ENCODE results near the gene CPN2. TPM values are rescaled to one million over a fixed set of nuclear protein-coding genes. Genes with fewer than 3 reads are reported as not detected.

The CPN2 gene
- total and polyA plus RNA-seq, 2 of the 13 experiments (the other 11 are each of a cell fraction or from before 2014, with no cell fraction given) = 26.7 to 27.7 TPM

GRCh38 chr3:194308601-194309449, 42.3 kb downstream of the CPN2 start (continued):
- TF ChIP-seq LBX2 (CRISPR knock-in tag; IDR thresholded peaks at IDR 0.05; ENCODE audit: borderline replicate concordance) = no peak
- TF ChIP-seq, protein P1, sequence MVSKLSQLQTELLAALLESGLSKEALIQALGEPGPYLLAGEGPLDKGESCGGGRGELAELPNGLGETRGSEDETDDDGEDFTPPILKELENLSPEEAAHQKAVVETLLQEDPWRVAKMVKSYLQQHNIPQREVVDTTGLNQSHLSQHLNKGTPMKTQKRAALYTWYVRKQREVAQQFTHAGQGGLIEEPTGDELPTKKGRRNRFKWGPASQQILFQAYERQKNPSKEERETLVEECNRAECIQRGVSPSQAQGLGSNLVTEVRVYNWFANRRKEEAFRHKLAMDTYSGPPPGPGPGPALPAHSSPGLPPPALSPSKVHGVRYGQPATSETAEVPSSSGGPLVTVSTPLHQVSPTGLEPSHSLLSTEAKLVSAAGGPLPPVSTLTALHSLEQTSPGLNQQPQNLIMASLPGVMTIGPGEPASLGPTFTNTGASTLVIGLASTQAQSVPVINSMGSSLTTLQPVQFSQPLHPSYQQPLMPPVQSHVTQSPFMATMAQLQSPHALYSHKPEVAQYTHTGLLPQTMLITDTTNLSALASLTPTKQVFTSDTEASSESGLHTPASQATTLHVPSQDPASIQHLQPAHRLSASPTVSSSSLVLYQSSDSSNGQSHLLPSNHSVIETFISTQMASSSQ (IDR thresholded peaks at IDR 0.05; ENCODE audit: low read depth) = no peak
- TF ChIP-seq, protein P1 (CRISPR knock-in tag; IDR thresholded peaks at IDR 0.05; ENCODE audit: borderline replicate concordance) = no peak
- TF ChIP-seq NR3C1 (CRISPR knock-in tag; IDR thresholded peaks at IDR 0.05) = no peak
- TF ChIP-seq DRAP1 (CRISPR knock-in tag; IDR thresholded peaks at IDR 0.05) = no peak
- no peak for TF ChIP-seq FOSL2 (CRISPR knock-in tag; IDR thresholded peaks at IDR 0.05)
- no peak for TF ChIP-seq FOXC1 (CRISPR knock-in tag; IDR thresholded peaks at IDR 0.05; ENCODE audit: borderline replicate concordance)
- TF ChIP-seq SIN3B (IDR thresholded peaks at IDR 0.05; ENCODE audit: low read length) = no peak
- no peak for TF ChIP-seq ZNF672 (CRISPR knock-in tag; IDR thresholded peaks at IDR 0.05)
- TF ChIP-seq ZNF792 (CRISPR knock-in tag; IDR thresholded peaks at IDR 0.05) = no peak
